Hair follicular keratinocyte (primary cell): ENCODE results near the gene SPANXA2. TPM values are rescaled to one million over a fixed set of nuclear protein-coding genes. Genes with fewer than 3 reads are reported as not detected.

Experiments
- total RNA-seq: library from RNA; depleted of rRNA; stranded (reverse); fragments of >200 nt; gene quantifications from 2 replicates; pipeline ENCODE4 v1.2.3, GENCODE V29; 2015

Gene SPANXA2
- total RNA-seq: not detected in 2 replicates

GRCh38 chrX:141589408-141589807 is at the start of gene SPANXA2:
Gene SPANXA2 (plus strand): TSS chrX:141589708. CDS start chrX:141589768, 60 bp downstream.

GRCh38 chrX:141584638-141585037 is 4.9 kb upstream of the SPANXA2 start, which contains the start of gene SPANXA1:
Gene SPANXA1 (minus strand): TSS chrX:141584738. CDS start chrX:141584678, 60 bp downstream.

Other genes starting within 250 kb of the SPANXA2 start
- gene SPANXA1, start 5.0 kb upstream of the SPANXA2 start, total RNA-seq: not detected in 2 replicates
- gene SPANXD, start 109.0 kb downstream of the SPANXA2 start, total RNA-seq: not detected in 2 replicates
- gene MAGEC3, start 248.6 kb downstream of the SPANXA2 start, total RNA-seq: not detected in 2 replicates